LHCN-M2 (cell line): Measurements from ENCODE around the gene CDH18. TPM values are rescaled to one million over a fixed set of nuclear protein-coding genes. Genes with fewer than 3 reads are reported as not detected.

Source experiments
- DNase-seq: peaks from one replicate; pipeline ENCODE4 v3.0.0-alpha.2; 2012; ENCODE audit warnings: low read depth
- polyA plus RNA-seq: library from polyadenylated mRNA; unstranded; fragments of >200 nt; gene quantifications from one replicate; pipeline ENCODE4 v1.2.1, GENCODE V29; 2012; ENCODE audit warnings: missing spikeins
- total RNA-seq: library from RNA; depleted of rRNA; stranded (reverse); fragments of >200 nt; gene quantifications from 2 replicates; pipeline ENCODE4 v1.2.3, GENCODE V29; 2014; rRNA removed

CDH18 gene
- 0.06 and 0.38 TPM in 2 replicates for total RNA-seq
- polyA plus RNA-seq: 0.23 TPM

GRCh38 chr5:19987612-19988361, at the start of gene CDH18:
Gene CDH18, minus strand, starts transcription at chr5:19988200. Its CDS starts 149,214 bp downstream, at chr5:19838986.
- DNase-seq: peak; percentile 42

GRCh38 chr5:20034717-20035116, 46.7 kb upstream of the CDH18 start:
- no peak for DNase-seq

- no peak for DNase-seq
Measured at GRCh38 chr5:20033881-20034280, 45.9 kb upstream of the CDH18 start.

- DNase-seq: no peak
Measured at GRCh38 chr5:20032896-20033295, 44.9 kb upstream of the CDH18 start.

- no peak for DNase-seq
Measured at GRCh38 chr5:20030125-20030524, 42.1 kb upstream of the CDH18 start.

GRCh38 chr5:20029266-20029665, 41.3 kb upstream of the CDH18 start:
- no peak for DNase-seq

- DNase-seq: no peak
Measured at GRCh38 chr5:20028506-20028905, 40.5 kb upstream of the CDH18 start.

GRCh38 chr5:20023686-20024180, 35.7 kb upstream of the CDH18 start:
- DNase-seq: no peak

- no peak for DNase-seq
Measured at GRCh38 chr5:20020247-20020646, 32.2 kb upstream of the CDH18 start.

GRCh38 chr5:20017021-20017420, 29.0 kb upstream of the CDH18 start:
- DNase-seq: no peak

GRCh38 chr5:20000416-20000815, 12.4 kb upstream of the CDH18 start:
- no peak for DNase-seq

GRCh38 chr5:19988457-19988856, 457 bp upstream of the CDH18 start:
- DNase-seq: peak; percentile 2

GRCh38 chr5:19986806-19987205, 1.2 kb downstream of the CDH18 start:
- DNase-seq: no peak

- DNase-seq: no peak
Measured at GRCh38 chr5:19986031-19986619, 1.9 kb downstream of the CDH18 start.

GRCh38 chr5:19978476-19978875, 9.5 kb downstream of the CDH18 start:
- DNase-seq: no peak

- no peak for DNase-seq
Measured at GRCh38 chr5:19977099-19977498, 10.9 kb downstream of the CDH18 start.

- no peak for DNase-seq
Measured at GRCh38 chr5:19975795-19976194, 12.2 kb downstream of the CDH18 start.

GRCh38 chr5:19960451-19960850, 27.5 kb downstream of the CDH18 start:
- no peak for DNase-seq

GRCh38 chr5:19959830-19960384, 28.1 kb downstream of the CDH18 start:
- no peak for DNase-seq

- no peak for DNase-seq
Measured at GRCh38 chr5:19950897-19951296, 37.1 kb downstream of the CDH18 start.

- no peak for DNase-seq
Measured at GRCh38 chr5:19940192-19940591, 47.8 kb downstream of the CDH18 start.

- no peak for DNase-seq
Measured at GRCh38 chr5:19930451-19930850, 57.5 kb downstream of the CDH18 start.
